SK-N-SH (cell line): Measurements from ENCODE around the gene TMED6. TPM values are rescaled to one million over a fixed set of nuclear protein-coding genes. Genes with fewer than 3 reads are reported as not detected.

ENCODE experiments used
- CTCF ChIA-PET: fragments of 300-600, 350-600 bp; formaldehyde crosslinking; extraction: SDS; loops from one replicate; lab custom pipeline; 2021; lab: Yijun Ruan, JAX
- POLR2A ChIA-PET: fragments of 350-600 bp; sonication (Branson Sonifier 250); formaldehyde crosslinking; extraction: SDS; loops from one replicate; lab custom pipeline; 2020; ENCODE audit warnings: antibody characterized with exemption, inconsistent platforms; lab: Yijun Ruan, JAX
- DNase-seq: peaks from one replicate; pipeline ENCODE4 v3.0.0; 2012
- H2AFZ ChIP-seq: fragments of 200-600 bp; sonication (generic); 2 replicates; pipeline ENCODE4 v1.8.1; 2016; ENCODE audit warnings: antibody characterized with exemption, mild to moderate bottlenecking, low read depth
- H3F3A ChIP-seq: fragments of 200-600 bp; sonication (generic); replicated peaks from 2 replicates; pipeline ENCODE3; 2016; ENCODE audit warnings: antibody characterized with exemption, mild to moderate bottlenecking; ENCODE audit not compliant: insufficient read depth
- H3K27ac ChIP-seq, 2 experiments: fragments of 200-500 bp in 1 of 2; fragments of 200-600 bp in 1 of 2; sonication (Bioruptor generic) in 1 of 2; sonication (generic), shearing (Covaris generic) in 1 of 2; 2 replicates each; pipeline versions ENCODE4 v1.5.1 to v1.6.1; 2014 to 2016; ENCODE audit warnings: low read depth in 2 of 2, inconsistent platforms in 1 of 2, low read length in 1 of 2, mild to moderate bottlenecking in 1 of 2, mixed read lengths in 1 of 2
- H3K27me3 ChIP-seq: fragments of 200-600 bp; sonication (generic), shearing (Covaris generic); 2 replicates; pipeline ENCODE4 v1.6.1; 2016; ENCODE audit warnings: mixed run types; ENCODE audit not compliant: insufficient read depth
- H3K36me3 ChIP-seq, 2 experiments: fragments of 200-500 bp in 1 of 2; fragments of 200-600 bp in 1 of 2; sonication (Bioruptor generic) in 1 of 2; sonication (generic) in 1 of 2; replicated peaks in 1 of 2; 2 replicates each; pipeline versions ENCODE3 to v1.5.1; 2014 to 2016; ENCODE audit warnings: low read length in 1 of 2, mild to moderate bottlenecking in 1 of 2; ENCODE audit not compliant: insufficient read depth in 2 of 2, control insufficient read depth in 1 of 2
- H3K4me1 ChIP-seq, 2 experiments: fragments of 200-500 bp in 1 of 2; fragments of 200-600 bp in 1 of 2; sonication (Bioruptor generic) in 1 of 2; sonication (generic), shearing (Covaris generic) in 1 of 2; 2 replicates each; pipeline versions ENCODE4 v1.5.1 to v1.6.1; 2014 to 2016; ENCODE audit warnings: low read depth in 1 of 2, low read length in 1 of 2, mixed run types in 1 of 2; ENCODE audit not compliant: insufficient read depth in 2 of 2, control insufficient read depth in 1 of 2
- H3K4me2 ChIP-seq: fragments of 200-600 bp; sonication (generic), shearing (Covaris generic); 2 replicates; pipeline ENCODE4 v1.6.1; 2017; ENCODE audit warnings: mixed run types
- H3K4me3 ChIP-seq, 2 experiments: fragments of 200-500 bp in 1 of 2; fragments of 200-600 bp in 1 of 2; sonication (Bioruptor generic) in 1 of 2; sonication (generic), shearing (Covaris generic) in 1 of 2; 2 replicates each; pipeline versions ENCODE4 v1.5.1 to v1.8.1; 2014 to 2016; ENCODE audit warnings: low read depth in 2 of 2, inconsistent platforms in 1 of 2, low read length in 1 of 2, mild to moderate bottlenecking in 1 of 2, mixed read lengths in 1 of 2, moderate library complexity in 1 of 2
- H3K79me2 ChIP-seq: fragments of 200-600 bp; sonication (generic); 2 replicates; pipeline ENCODE4 v1.8.1; 2017; ENCODE audit warnings: mild to moderate bottlenecking; ENCODE audit not compliant: insufficient read depth
- H3K9ac ChIP-seq: fragments of 200-600 bp; sonication (generic); 2 replicates; pipeline ENCODE4 v1.6.1; 2017; ENCODE audit warnings: mixed run types
- H3K9me2 ChIP-seq: fragments of 200-600 bp; sonication (generic); 2 replicates; pipeline ENCODE4 v1.6.1; 2017; ENCODE audit warnings: mixed run types
- H3K9me3 ChIP-seq: fragments of 200-600 bp; sonication (generic); 2 replicates; pipeline ENCODE4 v1.6.1; 2017; ENCODE audit warnings: mixed run types, mild to moderate bottlenecking, moderate library complexity
- H4K20me1 ChIP-seq: fragments of 200-600 bp; sonication (generic); 2 replicates; pipeline ENCODE4 v1.6.1; 2017; ENCODE audit warnings: mild to moderate bottlenecking, mixed run types; ENCODE audit not compliant: insufficient read depth
- FOXJ3 ChIP-seq: sonication (generic); formaldehyde crosslinking; IDR thresholded peaks from 2 replicates; pipeline ENCODE4 v1.5.1; 2020; ENCODE audit warnings: mild to moderate bottlenecking, missing genetic modification reagents
- GABPA ChIP-seq: IDR thresholded peaks from 2 replicates; pipeline ENCODE4 v1.4.0; 2012; ENCODE audit warnings: low read depth, mild to moderate bottlenecking
- GATA2 ChIP-seq: sonication (generic); formaldehyde crosslinking; IDR thresholded peaks from 2 replicates; pipeline ENCODE4 v1.5.0; 2020; ENCODE audit warnings: mild to moderate bottlenecking, missing genetic modification reagents
- MAX ChIP-seq: IDR thresholded peaks from 2 replicates; pipeline ENCODE4 v1.4.0; 2012; ENCODE audit warnings: low read depth
- POLR2AphosphoS5 ChIP-seq: IDR thresholded peaks from 2 replicates; pipeline ENCODE4 v1.6.1; 2012; ENCODE audit warnings: low read depth, low read length
- REST ChIP-seq: IDR thresholded peaks from 2 replicates; pipeline ENCODE4 v1.6.1; 2012; ENCODE audit warnings: mild to moderate bottlenecking, low read depth, low read length, moderate library complexity
- RFX5 ChIP-seq: IDR thresholded peaks from 2 replicates; pipeline ENCODE4 v1.6.1; 2012; ENCODE audit warnings: mild to moderate bottlenecking, improper control_type of control experiment, low read length
- SIN3A ChIP-seq: IDR thresholded peaks from 2 replicates; pipeline ENCODE4 v1.6.1; 2012; ENCODE audit warnings: low read depth, mild to moderate bottlenecking, low read length, moderate library complexity, borderline replicate concordance
- TCF12 ChIP-seq: IDR thresholded peaks from 2 replicates; pipeline ENCODE4 v1.4.0; 2012
- TEAD4 ChIP-seq: IDR thresholded peaks from 2 replicates; pipeline ENCODE4 v1.4.0; 2012; ENCODE audit warnings: mild to moderate bottlenecking, borderline replicate concordance; ENCODE audit not compliant: insufficient read depth
- USF1 ChIP-seq: IDR thresholded peaks from 2 replicates; pipeline ENCODE4 v1.4.0; 2012; ENCODE audit warnings: low read depth, borderline replicate concordance
- ZBTB33 ChIP-seq: IDR thresholded peaks from 2 replicates; pipeline ENCODE4 v1.4.0; 2012; ENCODE audit warnings: low read depth, borderline replicate concordance
- WGBS: methylation state at CpG from one replicate; pipeline ENCODE4 v1.1.6; 2017; ENCODE audit warnings: low lambda C conversion rate; 5-methylcytosine and 5-hydroxymethylcytosine counted together
- polyA plus RNA-seq, 3 experiments: library from polyadenylated mRNA; depleted of rRNA; stranded (reverse); fragments of >200 nt; gene quantifications; 2 replicates each; pipeline ENCODE4 v1.2.3, GENCODE V29; 2012
- TF ChIP-seq, protein P1 (sequence below): IDR thresholded peaks from 2 replicates; pipeline ENCODE4; 2012

TMED6 gene
- polyA plus RNA-seq, 1 of the 3 experiments (the other 2 are of a cell fraction) = not detected

GRCh38 chr16:69318911-69319289 lies 32.7 kb downstream of the TMED6 start:
- WGBS = 84% methylated on average over 10 of the region's 10 CpGs
- TF ChIP-seq REST = no peak
- TF ChIP-seq GATA2 (CRISPR knock-in tag) = no peak
- no peak for TF ChIP-seq POLR2AphosphoS5
- TF ChIP-seq SIN3A = no peak
- TF ChIP-seq USF1 = no peak
- H3K27me3 ChIP-seq = no peaks in the 10 kb centered on the region
- H4K20me1 ChIP-seq = peaks cover 28% of the 10 kb centered on the region
- DNase-seq = peak; percentile 42
- no peak overlapping the region for H3K4me2 ChIP-seq
- H3K36me3 ChIP-seq = peaks cover 44 to 83% of the 10 kb centered on the region in 2 experiments
- H3K9ac ChIP-seq = no peak overlapping the region
- peaks cover 0 to under 1% of the 10 kb centered on the region in 2 experiments; a peak in 1 of 4 replicates for H3K4me1 ChIP-seq
- peaks cover 55% of the 10 kb centered on the region for H3K79me2 ChIP-seq
- ChIA-PET CTCF (interaction anchor here (0.9 kb wide), 1 partner anchor 20 kb away, joined by 3 read pairs; the partner anchor contains the start of gene COG8), POLR2A (interaction anchor here (0.7 kb wide), 1 partner anchor 10 kb away, joined by 5 read pairs; no protein-coding TSS in a partner anchor)
- no peak overlapping the region for H2AFZ ChIP-seq
- H3K27ac ChIP-seq = no peak overlapping the region
- no peaks in the 10 kb centered on the region for H3K9me3 ChIP-seq
- H3K9me2 ChIP-seq = no peaks in the 10 kb centered on the region
- H3F3A ChIP-seq = peaks cover 3% of the 10 kb centered on the region
- H3K4me3 ChIP-seq = no peak overlapping the region

GRCh38 chr16:69318177-69318910 lies 33.2 kb downstream of the TMED6 start:
- H3K79me2 ChIP-seq = peaks cover 57% of the 10 kb centered on the region
- POLR2A ChIA-PET = interaction anchor here (0.7 to 1.3 kb wide), 2 partner anchors 8 to 11 kb away, joined by 3 to 5 read pairs; no protein-coding TSS in a partner anchor
- no peak for TF ChIP-seq TCF12
- no peak for TF ChIP-seq ZBTB33
- no peak for TF ChIP-seq MAX
- no peak for TF ChIP-seq RFX5
- TF ChIP-seq, protein P1, sequence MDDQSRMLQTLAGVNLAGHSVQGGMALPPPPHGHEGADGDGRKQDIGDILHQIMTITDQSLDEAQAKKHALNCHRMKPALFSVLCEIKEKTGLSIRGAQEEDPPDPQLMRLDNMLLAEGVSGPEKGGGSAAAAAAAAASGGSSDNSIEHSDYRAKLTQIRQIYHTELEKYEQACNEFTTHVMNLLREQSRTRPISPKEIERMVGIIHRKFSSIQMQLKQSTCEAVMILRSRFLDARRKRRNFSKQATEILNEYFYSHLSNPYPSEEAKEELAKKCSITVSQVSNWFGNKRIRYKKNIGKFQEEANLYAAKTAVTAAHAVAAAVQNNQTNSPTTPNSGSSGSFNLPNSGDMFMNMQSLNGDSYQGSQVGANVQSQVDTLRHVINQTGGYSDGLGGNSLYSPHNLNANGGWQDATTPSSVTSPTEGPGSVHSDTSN = no peak
- no peak for TF ChIP-seq FOXJ3 (CRISPR knock-in tag)
- TF ChIP-seq TEAD4 = no peak
- no peak for TF ChIP-seq REST
- no peak for TF ChIP-seq GABPA

More at GRCh38 chr16:69318177-69318910, 33.2 kb downstream of the TMED6 start:
- no peaks in the 10 kb centered on the region for H3K27me3 ChIP-seq
- H4K20me1 ChIP-seq = peaks cover 25% of the 10 kb centered on the region
- H3F3A ChIP-seq = peaks cover 3% of the 10 kb centered on the region
- no peaks in the 10 kb centered on the region for H3K9me3 ChIP-seq
- no peaks in the 10 kb centered on the region for H3K4me1 ChIP-seq
- no peaks in the 10 kb centered on the region for H3K9me2 ChIP-seq
- H3K4me2 ChIP-seq = no peak overlapping the region
- CTCF ChIA-PET = interaction anchor here (0.9 to 1.6 kb wide), 2 partner anchors 21 to 168 kb away, joined by 3 to 4 read pairs; partner anchors contain the start of gene COG8
- H3K9ac ChIP-seq = no peak overlapping the region
- WGBS = 93% methylated on average over 24 of the region's 30 CpGs
- no peak overlapping the region for H2AFZ ChIP-seq
- peaks cover 48 to 82% of the 10 kb centered on the region in 2 experiments for H3K36me3 ChIP-seq
- no peak for DNase-seq
- no peak overlapping the region for H3K4me3 ChIP-seq
- H3K27ac ChIP-seq = no peak overlapping the region
